CD4-positive, alpha-beta T cell (primary cell): ENCODE measurements around the gene NMNAT2. TPM values are rescaled to one million over a fixed set of nuclear protein-coding genes. Genes with fewer than 3 reads are reported as not detected.

Experiments
- ATAC-seq: fragments of 200-7000 bp; cut with Tn5 transposase; one replicate; pipeline ENCODE4 v1.10.0; 2022; ENCODE audit warnings: mild to moderate bottlenecking; ENCODE audit not compliant: poor library complexity
- CTCF ChIA-PET: fragments of 350-600 bp; sonication (Branson Sonifier 250); formaldehyde crosslinking; loops from one replicate; lab custom pipeline; 2021; ENCODE audit warnings: antibody characterized with exemption, inconsistent platforms; lab: Charles Lee
- POLR2A ChIA-PET: fragments of 350-600 bp; sonication (Branson Sonifier 250); formaldehyde crosslinking; loops from one replicate; lab custom pipeline; 2021; ENCODE audit warnings: antibody characterized with exemption, inconsistent platforms; lab: Charles Lee
- DNase-seq, 14 experiments: peaks; one replicate each; pipeline ENCODE4 v3.0.0-alpha.2; 2013 to 2020; ENCODE audit warnings: mixed read lengths in 2 of 14
- H3K27ac ChIP-seq, 2 donors: one replicate each; pipeline versions ENCODE4 v1.5.1 to v1.7.0; 2013; ENCODE audit warnings: low read length in 2 of 2, low read depth in 1 of 2, mild to moderate bottlenecking in 1 of 2
- H3K27me3 ChIP-seq, 2 experiments: 1 replicate in 1 of 2; 2 replicates in 1 of 2; pipeline versions ENCODE4 v1.6.1 to v1.7.0; 2013; ENCODE audit warnings: low read length in 2 of 2, control low read depth in 1 of 2, mild to moderate bottlenecking in 1 of 2, moderate library complexity in 1 of 2; ENCODE audit not compliant: insufficient read depth in 2 of 2, control insufficient read depth in 1 of 2
- H3K36me3 ChIP-seq: one replicate; pipeline ENCODE4 v1.6.1; 2013; ENCODE audit warnings: low read length, control low read depth; ENCODE audit not compliant: insufficient read depth
- H3K4me1 ChIP-seq: one replicate; pipeline ENCODE4 v1.6.1; 2013; ENCODE audit warnings: low read length, control low read depth; ENCODE audit not compliant: insufficient read depth
- H3K4me3 ChIP-seq: one replicate; pipeline ENCODE4 v1.5.1; 2013; ENCODE audit warnings: mild to moderate bottlenecking, low read length, moderate library complexity
- H3K9me3 ChIP-seq, 2 experiments: 1 replicate in 1 of 2; 2 replicates in 1 of 2; pipeline versions ENCODE4 v1.6.1 to v1.7.0; 2013; ENCODE audit warnings: low read length in 2 of 2, mild to moderate bottlenecking in 2 of 2, control low read depth in 1 of 2, moderate library complexity in 1 of 2; ENCODE audit not compliant: control insufficient read depth in 1 of 2, insufficient read depth in 1 of 2
- H3K27ac Mint-ChIP-seq: one replicate; pipeline ENCODE4 v1.8.0; 2020; ENCODE audit warnings: mixed read lengths
- H3K27me3 Mint-ChIP-seq: one replicate; pipeline ENCODE4 v1.8.0; 2021; ENCODE audit warnings: mixed read lengths
- H3K36me3 Mint-ChIP-seq: one replicate; pipeline ENCODE4 v1.8.0; 2021; ENCODE audit warnings: low read depth, mixed read lengths
- H3K4me1 Mint-ChIP-seq: one replicate; pipeline ENCODE4 v1.8.0; 2021; ENCODE audit warnings: low read depth, mixed read lengths
- H3K4me3 Mint-ChIP-seq: one replicate; pipeline ENCODE4 v1.8.0; 2020; ENCODE audit warnings: mild to moderate bottlenecking, mixed read lengths
- H3K9me3 Mint-ChIP-seq: one replicate; pipeline ENCODE4 v1.8.0; 2020; ENCODE audit warnings: mixed read lengths
- intact Hi-C, 2 experiments: fragments of 100-400 bp; cut with DNase I in 1 of 2; cut with micrococcal nuclease in 1 of 2; formaldehyde crosslinking; loops; one replicate each; pipeline versions ENCODE4 v1.15.1 to v1.9.0; 2023 to 2025; cut with DNase I, micrococcal nuclease
- total RNA-seq, 174 experiments: library from RNA in 2 of 174; stranded (reverse) in 2 of 174; gene quantifications; one replicate each; pipeline ENCODE4 v1.2.3 and lab custom pipeline; 2021 to 2026
- TF ChIP-seq, protein P1 (sequence below): fragments of 200-600 bp; IDR thresholded peaks from one replicate; pipeline ENCODE4 v1.8.0; 2022; ENCODE audit warnings: antibody characterized with exemption, mild to moderate bottlenecking

NMNAT2 gene
- total RNA-seq, 2 experiments from 2014 or later, result not detected

DNA sequence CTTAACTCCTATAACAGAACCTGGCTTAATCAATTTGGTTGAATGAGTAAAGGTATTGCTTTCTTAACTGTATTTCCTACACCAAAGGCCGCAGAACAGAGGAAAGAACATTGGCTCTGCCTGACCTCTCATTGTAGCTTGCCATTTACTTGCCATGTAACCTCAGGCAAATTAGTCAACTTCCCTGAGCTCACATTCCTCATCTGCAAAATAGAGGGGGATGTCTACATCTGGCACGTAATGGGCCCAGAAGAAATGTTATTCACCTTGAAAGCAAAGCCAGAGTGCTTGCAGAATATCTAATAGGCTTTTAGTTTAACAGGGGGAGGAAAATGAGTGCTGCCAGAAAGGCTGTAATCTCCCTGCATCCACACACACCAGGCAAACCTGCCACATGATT lies 187.8 kb downstream of the NMNAT2 start:
- H3K9me3 Mint-ChIP-seq, result no peaks in the 10 kb centered on the region
- CTCF ChIA-PET, result no interaction called here
- Histone ChIP-seq H3K4me1 (no peaks in the 10 kb centered on the region), H3K27me3 (peaks cover 0 to under 1% of the 10 kb centered on the region in 2 experiments), H3K9me3 (no peaks in the 10 kb centered on the region), H3K36me3 (no peaks in the 10 kb centered on the region), H3K27ac (no peak overlapping the region), H3K4me3 (no peak overlapping the region)
- no peak overlapping the region for H3K4me3 Mint-ChIP-seq
- intact Hi-C loops, result no loop called here
- TF ChIP-seq, protein P1, sequence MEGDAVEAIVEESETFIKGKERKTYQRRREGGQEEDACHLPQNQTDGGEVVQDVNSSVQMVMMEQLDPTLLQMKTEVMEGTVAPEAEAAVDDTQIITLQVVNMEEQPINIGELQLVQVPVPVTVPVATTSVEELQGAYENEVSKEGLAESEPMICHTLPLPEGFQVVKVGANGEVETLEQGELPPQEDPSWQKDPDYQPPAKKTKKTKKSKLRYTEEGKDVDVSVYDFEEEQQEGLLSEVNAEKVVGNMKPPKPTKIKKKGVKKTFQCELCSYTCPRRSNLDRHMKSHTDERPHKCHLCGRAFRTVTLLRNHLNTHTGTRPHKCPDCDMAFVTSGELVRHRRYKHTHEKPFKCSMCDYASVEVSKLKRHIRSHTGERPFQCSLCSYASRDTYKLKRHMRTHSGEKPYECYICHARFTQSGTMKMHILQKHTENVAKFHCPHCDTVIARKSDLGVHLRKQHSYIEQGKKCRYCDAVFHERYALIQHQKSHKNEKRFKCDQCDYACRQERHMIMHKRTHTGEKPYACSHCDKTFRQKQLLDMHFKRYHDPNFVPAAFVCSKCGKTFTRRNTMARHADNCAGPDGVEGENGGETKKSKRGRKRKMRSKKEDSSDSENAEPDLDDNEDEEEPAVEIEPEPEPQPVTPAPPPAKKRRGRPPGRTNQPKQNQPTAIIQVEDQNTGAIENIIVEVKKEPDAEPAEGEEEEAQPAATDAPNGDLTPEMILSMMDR, result no peak
- ATAC-seq, result no peak
- no peaks in the 10 kb centered on the region for H3K4me1 Mint-ChIP-seq
- no peaks in the 10 kb centered on the region for H3K36me3 Mint-ChIP-seq
- no peak for DNase-seq
- H3K27ac Mint-ChIP-seq, result no peak overlapping the region
- H3K27me3 Mint-ChIP-seq, result no peaks in the 10 kb centered on the region
- POLR2A ChIA-PET, result no interaction called here

DNA sequence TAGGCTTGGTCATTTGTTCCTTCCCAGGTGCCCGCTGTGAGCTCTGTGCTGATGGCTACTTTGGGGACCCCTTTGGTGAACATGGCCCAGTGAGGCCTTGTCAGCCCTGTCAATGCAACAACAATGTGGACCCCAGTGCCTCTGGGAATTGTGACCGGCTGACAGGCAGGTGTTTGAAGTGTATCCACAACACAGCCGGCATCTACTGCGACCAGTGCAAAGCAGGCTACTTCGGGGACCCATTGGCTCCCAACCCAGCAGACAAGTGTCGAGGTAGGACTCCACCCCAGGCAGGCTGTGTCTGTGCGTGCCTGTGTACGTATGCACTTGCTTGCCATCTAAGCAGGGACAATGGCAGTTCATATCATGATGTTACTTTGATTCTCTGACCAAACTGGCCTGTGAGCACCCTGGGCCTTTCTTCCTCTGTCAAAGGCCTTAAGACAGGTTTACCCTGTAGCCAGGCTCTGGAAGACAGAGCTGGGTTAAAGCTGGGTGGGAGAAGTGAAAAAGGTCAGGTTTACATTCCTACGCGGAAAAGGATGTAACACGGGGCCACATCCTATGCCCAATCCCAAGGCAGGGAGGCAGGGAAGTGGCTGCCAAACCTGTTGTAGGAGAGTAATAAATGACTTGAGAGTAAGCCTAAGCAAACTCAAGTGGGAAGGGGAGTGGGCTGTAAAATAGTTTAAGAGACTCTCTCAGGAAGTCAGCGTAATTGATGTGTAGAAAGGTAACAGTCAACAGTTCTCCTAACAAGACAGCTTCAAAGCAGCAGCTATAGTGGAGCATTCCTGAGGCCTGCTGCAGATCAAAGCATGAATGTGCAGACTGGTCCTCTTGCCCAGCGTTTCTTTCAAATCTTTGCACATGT lies 189.6 kb downstream of the NMNAT2 start:
- ChIA-PET CTCF (no interaction called here), POLR2A (no interaction called here)
- no peaks in the 10 kb centered on the region for H3K4me1 Mint-ChIP-seq
- DNase-seq (no peak), ATAC-seq (no peak)
- H3K27ac ChIP-seq, result no peak overlapping the region
- no peaks in the 10 kb centered on the region for H3K9me3 Mint-ChIP-seq
- intact Hi-C loops, result no loop called here
- H3K4me3 Mint-ChIP-seq, result no peak overlapping the region
- H3K9me3 ChIP-seq, result no peaks in the 10 kb centered on the region
- H3K36me3 Mint-ChIP-seq, result no peaks in the 10 kb centered on the region
- H3K27ac Mint-ChIP-seq, result no peak overlapping the region
- H3K4me3 ChIP-seq, result no peak overlapping the region
- TF ChIP-seq, protein P1, result no peak
- no peaks in the 10 kb centered on the region for H3K36me3 ChIP-seq
- peaks cover 0 to 2% of the 10 kb centered on the region in 2 experiments for H3K27me3 ChIP-seq
- H3K4me1 ChIP-seq, result no peaks in the 10 kb centered on the region
- H3K27me3 Mint-ChIP-seq, result no peaks in the 10 kb centered on the region

GRCh38 chr1:183227422-183228346 lies 190.5 kb downstream of the NMNAT2 start:
- ChIA-PET CTCF (no interaction called here), POLR2A (no interaction called here)
- intact Hi-C loops, result no loop called here
- DNase-seq, result peak in 9 of 14 experiments; percentile 6 to 34 (median 11)
- Mint-ChIP-seq H3K27ac (no peak overlapping the region), H3K4me3 (no peak overlapping the region), H3K27me3 (no peaks in the 10 kb centered on the region), H3K9me3 (no peaks in the 10 kb centered on the region), H3K36me3 (no peaks in the 10 kb centered on the region), H3K4me1 (no peaks in the 10 kb centered on the region)
- ATAC-seq, result no peak
- no peaks in the 10 kb centered on the region for H3K9me3 ChIP-seq
- H3K27me3 ChIP-seq, result peaks cover 0 to 4% of the 10 kb centered on the region in 2 experiments
- H3K4me1 ChIP-seq, result no peaks in the 10 kb centered on the region
- TF ChIP-seq, protein P1, result no peak
- H3K4me3 ChIP-seq, result no peak overlapping the region
- no peak overlapping the region for H3K27ac ChIP-seq
- H3K36me3 ChIP-seq, result no peaks in the 10 kb centered on the region
